ENCODE data around the gene DIPK1A.
A peak's percentile ranks its signal among the peaks of the same experiment; 100 is the strongest.

DIPK1A gene

DNA sequence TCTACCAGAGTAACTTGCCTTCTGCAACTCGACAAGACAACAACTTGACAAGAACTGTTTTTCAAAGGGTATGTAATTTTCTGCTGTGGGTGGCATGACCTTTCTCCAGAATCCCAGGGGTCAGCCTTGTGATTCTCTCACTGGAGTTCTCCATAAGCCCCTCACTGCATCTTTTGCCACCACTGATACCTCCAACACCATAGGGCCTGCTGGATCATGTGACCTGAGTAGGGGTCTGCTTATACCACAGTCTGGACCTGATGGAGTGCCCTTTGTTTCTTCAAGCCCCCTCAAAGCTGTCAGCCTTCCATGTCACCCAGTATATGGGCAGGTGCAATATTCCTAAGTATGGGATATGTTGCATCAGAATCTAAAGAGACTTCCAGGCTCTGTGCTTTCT, 31.6 kb upstream of the DIPK1A start:
- no peaks in the 10 kb centered on the region for H4K20me1 ChIP-seq (ENCODE audit: insufficient read depth, low read length)
- peaks cover 23% of the 10 kb centered on the region for H3K4me1 ChIP-seq (ENCODE audit: low read length)
- H3K36me3 ChIP-seq (replicated peaks; ENCODE audit: insufficient read depth, low read length): no peaks in the 10 kb centered on the region
- H2AFZ ChIP-seq (ENCODE audit: low read length): no peak overlapping the region
- no peaks in the 10 kb centered on the region for H3K27me3 ChIP-seq (replicated peaks; ENCODE audit: insufficient read depth, low read length)
- no peak overlapping the region for H3K4me3 ChIP-seq (ENCODE audit: low read length)
- no peaks in the 10 kb centered on the region for H3K9me2 ChIP-seq (replicated peaks; ENCODE audit: insufficient read depth, low read length)
- DNase-seq: no peak
- no peak overlapping the region for H3K27ac ChIP-seq (ENCODE audit: low read length)
- no peaks in the 10 kb centered on the region for H3F3A ChIP-seq (ENCODE audit: insufficient read depth, low read length)
- H3K9ac ChIP-seq (ENCODE audit: low read length): no peak overlapping the region
- H3K79me2 ChIP-seq (ENCODE audit: low read length): no peaks in the 10 kb centered on the region
- H3K9me3 ChIP-seq (replicated peaks; ENCODE audit: insufficient read depth, low read length): no peaks in the 10 kb centered on the region
- TF ChIP-seq, protein P1, sequence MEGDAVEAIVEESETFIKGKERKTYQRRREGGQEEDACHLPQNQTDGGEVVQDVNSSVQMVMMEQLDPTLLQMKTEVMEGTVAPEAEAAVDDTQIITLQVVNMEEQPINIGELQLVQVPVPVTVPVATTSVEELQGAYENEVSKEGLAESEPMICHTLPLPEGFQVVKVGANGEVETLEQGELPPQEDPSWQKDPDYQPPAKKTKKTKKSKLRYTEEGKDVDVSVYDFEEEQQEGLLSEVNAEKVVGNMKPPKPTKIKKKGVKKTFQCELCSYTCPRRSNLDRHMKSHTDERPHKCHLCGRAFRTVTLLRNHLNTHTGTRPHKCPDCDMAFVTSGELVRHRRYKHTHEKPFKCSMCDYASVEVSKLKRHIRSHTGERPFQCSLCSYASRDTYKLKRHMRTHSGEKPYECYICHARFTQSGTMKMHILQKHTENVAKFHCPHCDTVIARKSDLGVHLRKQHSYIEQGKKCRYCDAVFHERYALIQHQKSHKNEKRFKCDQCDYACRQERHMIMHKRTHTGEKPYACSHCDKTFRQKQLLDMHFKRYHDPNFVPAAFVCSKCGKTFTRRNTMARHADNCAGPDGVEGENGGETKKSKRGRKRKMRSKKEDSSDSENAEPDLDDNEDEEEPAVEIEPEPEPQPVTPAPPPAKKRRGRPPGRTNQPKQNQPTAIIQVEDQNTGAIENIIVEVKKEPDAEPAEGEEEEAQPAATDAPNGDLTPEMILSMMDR (IDR thresholded peaks at IDR 0.05; ENCODE audit: low read length): no peak
- TF ChIP-seq EZH2 (optimal IDR thresholded peaks at IDR 0.05; ENCODE audit: low read depth, low read length): no peak
- no peak overlapping the region for H3K4me2 ChIP-seq (ENCODE audit: low read depth, low read length)

DNA sequence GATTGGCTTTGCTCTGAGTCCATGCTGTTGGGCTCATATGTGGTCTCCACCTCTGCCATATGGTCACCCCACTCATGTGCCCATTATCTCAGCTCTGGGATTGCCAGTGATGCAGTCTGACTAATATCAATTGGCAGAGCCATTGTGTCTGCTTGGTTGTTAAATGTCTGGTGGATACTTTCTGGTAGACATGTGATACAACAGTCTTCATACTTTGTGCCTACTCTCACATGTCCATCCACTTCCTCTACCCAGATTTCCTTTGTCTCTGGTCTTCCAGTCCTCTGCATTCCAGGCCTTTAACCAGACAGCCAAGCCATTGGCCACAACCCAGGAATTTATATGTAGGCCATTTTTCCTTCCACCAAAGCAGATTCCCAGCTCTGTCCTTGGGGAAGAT, 30.8 kb upstream of the DIPK1A start:
- no peaks in the 10 kb centered on the region for H3K9me3 ChIP-seq (replicated peaks; ENCODE audit: insufficient read depth, low read length)
- H3F3A ChIP-seq (ENCODE audit: insufficient read depth, low read length): no peaks in the 10 kb centered on the region
- H3K36me3 ChIP-seq (replicated peaks; ENCODE audit: insufficient read depth, low read length): no peaks in the 10 kb centered on the region
- no peak overlapping the region for H3K4me3 ChIP-seq (ENCODE audit: low read length)
- H2AFZ ChIP-seq (ENCODE audit: low read length): no peak overlapping the region
- no peaks in the 10 kb centered on the region for H3K9me2 ChIP-seq (replicated peaks; ENCODE audit: insufficient read depth, low read length)
- TF ChIP-seq EZH2 (optimal IDR thresholded peaks at IDR 0.05; ENCODE audit: low read depth, low read length) (no peak), EZH2phosphoT487 (IDR thresholded peaks at IDR 0.05; ENCODE audit: low read length) (no peak)
- TF ChIP-seq, protein P1 (IDR thresholded peaks at IDR 0.05; ENCODE audit: low read length): no peak
- no peaks in the 10 kb centered on the region for H3K27me3 ChIP-seq (replicated peaks; ENCODE audit: insufficient read depth, low read length)
- DNase-seq: no peak
- H3K4me2 ChIP-seq (ENCODE audit: low read depth, low read length): no peak overlapping the region
- peaks cover 23% of the 10 kb centered on the region for H3K4me1 ChIP-seq (ENCODE audit: low read length)
- H3K79me2 ChIP-seq (ENCODE audit: low read length): no peaks in the 10 kb centered on the region
- H4K20me1 ChIP-seq (ENCODE audit: insufficient read depth, low read length): no peaks in the 10 kb centered on the region
- no peak overlapping the region for H3K27ac ChIP-seq (ENCODE audit: low read length)
- H3K9ac ChIP-seq (ENCODE audit: low read length): no peak overlapping the region

DNA sequence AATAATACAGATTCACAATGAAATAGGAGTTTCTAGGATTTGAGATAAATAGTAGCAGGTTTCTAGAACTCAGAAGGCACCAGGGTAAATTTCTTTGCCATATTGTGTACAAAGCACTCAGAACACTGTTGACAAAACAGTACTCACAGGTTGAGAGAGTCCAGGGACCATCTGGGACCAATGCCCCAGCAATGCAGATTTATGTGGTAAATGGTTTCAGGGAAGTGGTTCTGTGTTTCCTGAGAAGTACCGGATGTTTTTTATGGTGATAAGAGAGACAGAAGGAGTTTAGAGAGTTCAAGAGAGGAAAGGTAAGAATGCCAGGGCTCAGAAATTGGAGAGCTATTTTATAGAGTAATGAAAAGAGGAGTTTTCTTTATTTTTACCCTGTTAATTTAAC, 29.6 kb upstream of the DIPK1A start:
- no peaks in the 10 kb centered on the region for H3K27me3 ChIP-seq (replicated peaks; ENCODE audit: insufficient read depth, low read length)
- H3K4me2 ChIP-seq (ENCODE audit: low read depth, low read length): no peak overlapping the region; the same call in 1 of the 2 replicates

More for the DNA sequence above, 29.6 kb upstream of the DIPK1A start:
- Histone ChIP-seq H4K20me1 (ENCODE audit: insufficient read depth, low read length) (no peaks in the 10 kb centered on the region), H3K4me1 (ENCODE audit: low read length) (peaks cover 23% of the 10 kb centered on the region), H2AFZ (ENCODE audit: low read length) (no peak overlapping the region), H3K9ac (ENCODE audit: low read length) (no peak overlapping the region), H3K79me2 (ENCODE audit: low read length) (no peaks in the 10 kb centered on the region), H3K9me3 (replicated peaks; ENCODE audit: insufficient read depth, low read length) (no peaks in the 10 kb centered on the region), H3K9me2 (replicated peaks; ENCODE audit: insufficient read depth, low read length) (no peaks in the 10 kb centered on the region), H3F3A (ENCODE audit: insufficient read depth, low read length) (no peaks in the 10 kb centered on the region), H3K36me3 (replicated peaks; ENCODE audit: insufficient read depth, low read length) (no peaks in the 10 kb centered on the region), H3K4me3 (ENCODE audit: low read length) (no peak overlapping the region), H3K27ac (ENCODE audit: low read length) (no peak overlapping the region)
- TF ChIP-seq EZH2 (optimal IDR thresholded peaks at IDR 0.05; ENCODE audit: low read depth, low read length) (no peak), EZH2phosphoT487 (IDR thresholded peaks at IDR 0.05; ENCODE audit: low read length) (no peak)
- TF ChIP-seq, protein P1 (IDR thresholded peaks at IDR 0.05; ENCODE audit: low read length): no peak
- DNase-seq: peak; percentile 28
